Naive thymus-derived CD4-positive, alpha-beta T cell (primary cell): ENCODE measurements around the gene MED12L. TPM values are rescaled to one million over a fixed set of nuclear protein-coding genes. Genes with fewer than 3 reads are reported as not detected.
A peak's percentile ranks its signal among the peaks of the same experiment; 100 is the strongest.

Experiments
- ATAC-seq: fragments of 150-1000 bp; cut with Tn5 transposase; 2 replicates; pipeline ENCODE4 v1.10.0; 2021; ENCODE audit warnings: mild to moderate bottlenecking, moderate library complexity
- CTCF ChIA-PET: fragments of 350-600 bp; sonication (Branson Sonifier 250); formaldehyde crosslinking; loops from one replicate; lab custom pipeline; 2021; ENCODE audit warnings: antibody characterized with exemption; lab: Charles Lee
- POLR2A ChIA-PET: fragments of 350-600 bp; sonication (Branson Sonifier 250); formaldehyde crosslinking; loops from one replicate; lab custom pipeline; 2021; ENCODE audit warnings: antibody characterized with exemption, inconsistent platforms; lab: Charles Lee
- DNase-seq, 9 donors: peaks; one replicate each; pipeline versions ENCODE4 v3.0.0 to v3.0.0-alpha.2; 2020 to 2022; ENCODE audit warnings: mixed read lengths in 1 of 9
- H3K27ac ChIP-seq: one replicate; pipeline ENCODE4 v1.7.0; 2013; ENCODE audit warnings: mild to moderate bottlenecking, low read depth, low read length, moderate library complexity
- H3K27me3 ChIP-seq, 2 donors: one replicate each; pipeline ENCODE4 v1.7.0; 2013; ENCODE audit warnings: low read length in 2 of 2, mild to moderate bottlenecking in 2 of 2, moderate library complexity in 2 of 2; ENCODE audit not compliant: control insufficient read depth in 2 of 2, insufficient read depth in 2 of 2
- H3K36me3 ChIP-seq, 3 experiments: 1 replicate in 2 of 3; 2 replicates in 1 of 3; pipeline ENCODE4 v1.7.0; 2013; ENCODE audit warnings: low read length in 3 of 3, mild to moderate bottlenecking in 3 of 3, moderate library complexity in 1 of 3; ENCODE audit not compliant: insufficient read depth in 3 of 3, control insufficient read depth in 2 of 3
- H3K4me1 ChIP-seq, 2 donors: one replicate each; pipeline ENCODE4 v1.7.0; 2013; ENCODE audit warnings: low read length in 2 of 2, mild to moderate bottlenecking in 2 of 2, moderate library complexity in 1 of 2; ENCODE audit not compliant: control insufficient read depth in 2 of 2, insufficient read depth in 2 of 2
- H3K4me3 ChIP-seq: 2 replicates; pipeline ENCODE4 v1.7.0; 2013; ENCODE audit warnings: mild to moderate bottlenecking, low read length
- H3K9me3 ChIP-seq, 3 experiments: 1 replicate in 2 of 3; 2 replicates in 1 of 3; pipeline ENCODE4 v1.7.0; 2013; ENCODE audit warnings: low read length in 3 of 3; ENCODE audit not compliant: control insufficient read depth in 2 of 3
- H3K27ac Mint-ChIP-seq, 9 donors: one replicate each; pipeline ENCODE4 v1.8.0; 2020 to 2022; ENCODE audit warnings: mixed read lengths in 9 of 9, mild to moderate bottlenecking in 8 of 9, moderate library complexity in 5 of 9, inconsistent platforms in 2 of 9
- H3K27me3 Mint-ChIP-seq, 5 donors: one replicate each; pipeline ENCODE4 v1.8.0; 2021 to 2022; ENCODE audit warnings: mixed read lengths in 5 of 5, mild to moderate bottlenecking in 1 of 5
- H3K36me3 Mint-ChIP-seq, 5 donors: one replicate each; pipeline ENCODE4 v1.8.0; 2020 to 2022; ENCODE audit warnings: mixed read lengths in 5 of 5, mild to moderate bottlenecking in 3 of 5, inconsistent platforms in 1 of 5
- H3K4me1 Mint-ChIP-seq, 7 donors: one replicate each; pipeline ENCODE4 v1.8.0; 2020 to 2022; ENCODE audit warnings: mixed read lengths in 7 of 7, mild to moderate bottlenecking in 3 of 7, inconsistent platforms in 1 of 7
- H3K4me3 Mint-ChIP-seq, 10 donors: one replicate each; pipeline ENCODE4 v1.8.0; 2020 to 2022; ENCODE audit warnings: mild to moderate bottlenecking in 10 of 10, mixed read lengths in 10 of 10, moderate library complexity in 6 of 10, inconsistent platforms in 2 of 10
- H3K9me3 Mint-ChIP-seq, 11 donors: one replicate each; pipeline ENCODE4 v1.8.0; 2020 to 2022; ENCODE audit warnings: mixed read lengths in 11 of 11, mild to moderate bottlenecking in 4 of 11, inconsistent platforms in 1 of 11, moderate library complexity in 1 of 11
- intact Hi-C, 2 donors: fragments of 100-400 bp; cut with micrococcal nuclease; formaldehyde crosslinking; loops; one replicate each; pipeline ENCODE4 v1.15.1; 2023
- polyA plus RNA-seq, 2 donors: library from polyadenylated mRNA; unstranded; fragments of 300-500 nt; fragmentation: Illumina TruSeq; gene quantifications; one replicate each; pipeline ENCODE4 v1.2.3, GENCODE V29; 2021
- total RNA-seq, 6 experiments: library from RNA in 5 of 6; stranded (reverse) in 5 of 6; gene quantifications; 1 replicate in 5 of 6; 2 replicates in 1 of 6; pipeline ENCODE4 v1.2.3 and lab custom pipeline; 2021 to 2026

Gene MED12L
- total and polyA plus RNA-seq, 7 experiments from 2014 or later, result 0.32 to 4.9 (median 0.68) TPM; not detected in 2

GRCh38 chr3:151262871-151263525 lies 177.5 kb downstream of the MED12L start:
- DNase-seq (no peak), ATAC-seq (no peak)
- H3K4me3 ChIP-seq, result no peak overlapping the region
- no peaks in the 10 kb centered on the region for H3K9me3 Mint-ChIP-seq
- POLR2A ChIA-PET, result interaction anchor here (1.5 kb wide), 1 partner anchor 55 kb away, joined by 3 read pairs; no protein-coding TSS in a partner anchor
- no peaks in the 10 kb centered on the region for H3K9me3 ChIP-seq
- no peak overlapping the region for H3K4me3 Mint-ChIP-seq
- H3K27me3 ChIP-seq, result no peaks in the 10 kb centered on the region
- H3K36me3 Mint-ChIP-seq, result peaks cover 0 to 3% (median 0%) of the 10 kb centered on the region in 5 donors
- H3K4me1 Mint-ChIP-seq, result peaks cover 0 to 19% (median 2%) of the 10 kb centered on the region in 7 donors
- H3K27me3 Mint-ChIP-seq, result peaks cover 0 to 14% (median 10%) of the 10 kb centered on the region in 5 donors
- H3K4me1 ChIP-seq, result no peaks in the 10 kb centered on the region
- CTCF ChIA-PET, result interaction anchor here (1.8 kb wide), 1 partner anchor 95 kb away, joined by 5 read pairs; no protein-coding TSS in a partner anchor
- H3K36me3 ChIP-seq, result no peaks in the 10 kb centered on the region
- H3K27ac Mint-ChIP-seq, result no peak overlapping the region
- no peak overlapping the region for H3K27ac ChIP-seq
- intact Hi-C loops, result no loop called here

- no peak overlapping the region for H3K27ac ChIP-seq
- no peak overlapping the region for H3K27ac Mint-ChIP-seq
- peaks cover 6 to 33% (median 13%) of the 10 kb centered on the region in 7 donors for H3K4me1 Mint-ChIP-seq
- H3K9me3 Mint-ChIP-seq, result peaks cover 0 to 2% (median 0%) of the 10 kb centered on the region in 11 donors
- ChIA-PET POLR2A (interaction anchor here (1.5 kb wide), 1 partner anchor 57 kb away, joined by 3 read pairs; no protein-coding TSS in a partner anchor), CTCF (no interaction called here)
- intact Hi-C loops, result no loop called here
- no peak for ATAC-seq
- peaks cover 0 to 9% (median 7%) of the 10 kb centered on the region in 5 donors for H3K27me3 Mint-ChIP-seq
- H3K4me3 ChIP-seq, result no peak overlapping the region
- DNase-seq, result no peak
- H3K27me3 ChIP-seq, result no peaks in the 10 kb centered on the region
- no peaks in the 10 kb centered on the region for H3K4me1 ChIP-seq
- no peaks in the 10 kb centered on the region for H3K36me3 ChIP-seq
- peaks cover 0 to 10% (median 0%) of the 10 kb centered on the region in 5 donors for H3K36me3 Mint-ChIP-seq
- no peak overlapping the region for H3K4me3 Mint-ChIP-seq
- no peaks in the 10 kb centered on the region for H3K9me3 ChIP-seq
Measured at GRCh38 chr3:151264605-151265004, 179.1 kb downstream of the MED12L start.

- POLR2A ChIA-PET, result no interaction called here
- ATAC-seq (peak; percentile 4), DNase-seq (no peak)
- peaks cover 0 to 5% (median 0%) of the 10 kb centered on the region in 11 donors for H3K9me3 Mint-ChIP-seq
- no peak overlapping the region for H3K4me3 Mint-ChIP-seq
- H3K4me1 ChIP-seq, result no peaks in the 10 kb centered on the region
- H3K9me3 ChIP-seq, result no peaks in the 10 kb centered on the region
- H3K36me3 Mint-ChIP-seq, result peaks cover 0 to 15% (median 0%) of the 10 kb centered on the region in 5 donors
- CTCF ChIA-PET, result no interaction called here
- H3K27me3 ChIP-seq, result no peaks in the 10 kb centered on the region
- H3K36me3 ChIP-seq, result no peaks in the 10 kb centered on the region
- H3K4me3 ChIP-seq, result no peak overlapping the region
- H3K4me1 Mint-ChIP-seq, result peaks cover 8 to 39% (median 17%) of the 10 kb centered on the region in 7 donors
- intact Hi-C loops, result no loop called here
- no peak overlapping the region for H3K27ac Mint-ChIP-seq
- H3K27ac ChIP-seq, result no peak overlapping the region
- H3K27me3 Mint-ChIP-seq, result peaks cover 0 to 5% (median 3%) of the 10 kb centered on the region in 5 donors
Measured at GRCh38 chr3:151265166-151265565, 179.7 kb downstream of the MED12L start.

GRCh38 chr3:151265866-151266265 lies 180.4 kb downstream of the MED12L start:
- H3K27ac Mint-ChIP-seq, result no peak overlapping the region
- peaks cover 8 to 44% (median 22%) of the 10 kb centered on the region in 7 donors for H3K4me1 Mint-ChIP-seq
- Histone ChIP-seq H3K27ac (no peak overlapping the region), H3K4me3 (no peak overlapping the region), H3K4me1 (no peaks in the 10 kb centered on the region), H3K27me3 (no peaks in the 10 kb centered on the region), H3K9me3 (no peaks in the 10 kb centered on the region), H3K36me3 (no peaks in the 10 kb centered on the region)
- H3K36me3 Mint-ChIP-seq, result peaks cover 0 to 17% (median 0%) of the 10 kb centered on the region in 5 donors
- no peak overlapping the region for H3K4me3 Mint-ChIP-seq
- H3K9me3 Mint-ChIP-seq, result peaks cover 0 to 5% (median 0%) of the 10 kb centered on the region in 11 donors
- peak; percentile 86 for ATAC-seq
- H3K27me3 Mint-ChIP-seq, result peaks cover 0 to 4% (median 1%) of the 10 kb centered on the region in 5 donors
- no peak for DNase-seq
- intact Hi-C loops, result no loop called here
- ChIA-PET POLR2A (no interaction called here), CTCF (no interaction called here)

GRCh38 chr3:151267066-151267465 lies 181.6 kb downstream of the MED12L start:
- intact Hi-C loops, result no loop called here
- Histone ChIP-seq H3K27me3 (no peaks in the 10 kb centered on the region), H3K27ac (no peak overlapping the region), H3K36me3 (no peaks in the 10 kb centered on the region), H3K4me1 (no peaks in the 10 kb centered on the region), H3K9me3 (no peaks in the 10 kb centered on the region), H3K4me3 (no peak overlapping the region)
- Mint-ChIP-seq H3K27ac (peak overlapping the region in 1 of 9 donors; percentile 35), H3K4me3 (no peak overlapping the region), H3K36me3 (peaks cover 0 to 21% (median 0%) of the 10 kb centered on the region in 5 donors), H3K9me3 (peaks cover 0 to 5% (median 0%) of the 10 kb centered on the region in 11 donors), H3K4me1 (peaks cover 8 to 51% (median 22%) of the 10 kb centered on the region in 7 donors), H3K27me3 (peaks cover 0 to 4% (median 0%) of the 10 kb centered on the region in 5 donors)
- CTCF ChIA-PET, result interaction anchor here (1.1 to 3.1 kb wide), 3 partner anchors 13 to 99 kb away, joined by 3 to 10 read pairs (median 9); no protein-coding TSS in a partner anchor
- DNase-seq (no peak), ATAC-seq (no peak)
- POLR2A ChIA-PET, result interaction anchor here (1.5 to 2.6 kb wide), 2 partner anchors 9 to 11 kb away, joined by 4 to 9 read pairs; partner anchors contain the start of gene P2RY14

GRCh38 chr3:151268267-151269235 lies 183.1 kb downstream of the MED12L start:
- H3K4me3 ChIP-seq, result no peak overlapping the region
- DNase-seq, result peak in 5 of 9 donors; percentile 15 to 52 (median 23)
- POLR2A ChIA-PET, result interaction anchor here (0.6 to 2.6 kb wide), 4 partner anchors 9 to 562 kb away, joined by 3 to 9 read pairs (median 3); partner anchors contain the start of gene P2RY14
- no peaks in the 10 kb centered on the region for H3K36me3 ChIP-seq
- peaks cover 8 to 58% (median 22%) of the 10 kb centered on the region in 7 donors for H3K4me1 Mint-ChIP-seq
- intact Hi-C loops, result loop anchor here in 1 of 2 donors (1.0 to 2.0 kb wide), 4 partner anchors 8 to 66 kb away; partner anchors contain the start of gene GPR171
- peak overlapping the region in 9 of 10 donors; percentile 28 to 84 (median 70) for H3K4me3 Mint-ChIP-seq
- no peaks in the 10 kb centered on the region for H3K4me1 ChIP-seq
- no peaks in the 10 kb centered on the region for H3K27me3 ChIP-seq
- CTCF ChIA-PET, result interaction anchor here (1.0 to 3.1 kb wide), 4 partner anchors 10 to 100 kb away, joined by 3 to 10 read pairs (median 6); partner anchors contain the start of gene P2RY14
- H3K27ac Mint-ChIP-seq, result peak overlapping the region; percentile 70 to 92 (median 83)
- no peaks in the 10 kb centered on the region for H3K9me3 ChIP-seq
- H3K27ac ChIP-seq, result peak overlapping the region; percentile 1
- H3K36me3 Mint-ChIP-seq, result peaks cover 0 to 28% (median 0%) of the 10 kb centered on the region in 5 donors
- H3K9me3 Mint-ChIP-seq, result peaks cover 0 to 5% (median 0%) of the 10 kb centered on the region in 11 donors
- peaks cover 0 to 4% (median 0%) of the 10 kb centered on the region in 5 donors for H3K27me3 Mint-ChIP-seq
- peak; percentile 39 for ATAC-seq
